DND-41 (cell line): ENCODE data around the gene CEP55.

Experiments used
- ATAC-seq: fragments of 200-7000 bp; cut with Tn5 transposase; 3 replicates; pipeline ENCODE4 v1.9.1; 2021; ENCODE audit warnings: low read depth; ENCODE audit not compliant: insufficient read depth
- DNase-seq: peaks from one replicate; pipeline ENCODE4 v3.0.0-alpha.2; 2020
- H2AFZ ChIP-seq: 2 replicates; pipeline ENCODE4 v1.6.0; 2012; ENCODE audit warnings: low read depth, low read length
- H3K27ac ChIP-seq: 2 replicates; pipeline ENCODE4 v1.5.1; 2012; ENCODE audit warnings: low read length, inconsistent platforms
- H3K27me3 ChIP-seq: fragments of 200-600 bp; sonication (generic); 2 replicates; pipeline ENCODE4 v1.6.0; 2012; ENCODE audit warnings: low read length, mild to moderate bottlenecking, inconsistent platforms; ENCODE audit not compliant: insufficient read depth, poor library complexity
- H3K36me3 ChIP-seq: 2 replicates; pipeline ENCODE4 v1.5.1; 2012; ENCODE audit warnings: low read length, inconsistent platforms; ENCODE audit not compliant: insufficient read depth
- H3K4me1 ChIP-seq: 2 replicates; pipeline ENCODE4 v1.5.1; 2012; ENCODE audit warnings: mild to moderate bottlenecking, low read length; ENCODE audit not compliant: insufficient read depth
- H3K4me2 ChIP-seq: 2 replicates; pipeline ENCODE4 v1.6.0; 2012; ENCODE audit warnings: mild to moderate bottlenecking, moderate library complexity, low read length, inconsistent platforms; ENCODE audit not compliant: insufficient read depth
- H3K4me3 ChIP-seq, 2 experiments: fragments of 200-600 bp in 1 of 2; shearing (Covaris generic) in 1 of 2; 2 replicates each; pipeline ENCODE4 v1.5.1; 2012 to 2016; ENCODE audit warnings: inconsistent platforms in 2 of 2, low read length in 2 of 2, mild to moderate bottlenecking in 2 of 2, low read depth in 1 of 2, moderate library complexity in 1 of 2
- H3K79me2 ChIP-seq: 2 replicates; pipeline ENCODE4 v1.6.0; 2012; ENCODE audit warnings: low read length, inconsistent platforms; ENCODE audit not compliant: insufficient read depth
- H3K9ac ChIP-seq: 2 replicates; pipeline ENCODE4 v1.6.0; 2012; ENCODE audit warnings: low read depth, mild to moderate bottlenecking, inconsistent platforms, low read length, moderate library complexity
- H3K9me3 ChIP-seq: 2 replicates; pipeline ENCODE4 v1.5.1; 2012; ENCODE audit warnings: low read length, moderate library complexity, mild to moderate bottlenecking, inconsistent platforms; ENCODE audit not compliant: insufficient read depth, severe bottlenecking
- H4K20me1 ChIP-seq: 2 replicates; pipeline ENCODE4 v1.6.0; 2012; ENCODE audit warnings: low read length; ENCODE audit not compliant: insufficient read depth
- EZH2 ChIP-seq: IDR thresholded peaks from 3 replicates; pipeline ENCODE4 v1.6.1; 2012; ENCODE audit warnings: borderline replicate concordance, low read depth, mild to moderate bottlenecking, moderate library complexity, low read length, inconsistent platforms; ENCODE audit not compliant: severe bottlenecking
- TF ChIP-seq, protein P1 (sequence below): IDR thresholded peaks from 2 replicates; pipeline ENCODE4 v1.5.1; 2012; ENCODE audit warnings: borderline replicate concordance, low read length, moderate library complexity, mild to moderate bottlenecking; ENCODE audit not compliant: poor library complexity, severe bottlenecking; ENCODE audit errors: extremely low read depth

Gene CEP55

GRCh38 chr10:93553482-93554315 is 57.3 kb downstream of the CEP55 start:
- H3K27ac ChIP-seq = no peak overlapping the region
- DNase-seq (no peak), ATAC-seq (no peak)
- H2AFZ ChIP-seq = no peak overlapping the region
- no peaks in the 10 kb centered on the region for H3K4me1 ChIP-seq
- H4K20me1 ChIP-seq = no peaks in the 10 kb centered on the region
- TF ChIP-seq EZH2 = no peak
- TF ChIP-seq, protein P1, sequence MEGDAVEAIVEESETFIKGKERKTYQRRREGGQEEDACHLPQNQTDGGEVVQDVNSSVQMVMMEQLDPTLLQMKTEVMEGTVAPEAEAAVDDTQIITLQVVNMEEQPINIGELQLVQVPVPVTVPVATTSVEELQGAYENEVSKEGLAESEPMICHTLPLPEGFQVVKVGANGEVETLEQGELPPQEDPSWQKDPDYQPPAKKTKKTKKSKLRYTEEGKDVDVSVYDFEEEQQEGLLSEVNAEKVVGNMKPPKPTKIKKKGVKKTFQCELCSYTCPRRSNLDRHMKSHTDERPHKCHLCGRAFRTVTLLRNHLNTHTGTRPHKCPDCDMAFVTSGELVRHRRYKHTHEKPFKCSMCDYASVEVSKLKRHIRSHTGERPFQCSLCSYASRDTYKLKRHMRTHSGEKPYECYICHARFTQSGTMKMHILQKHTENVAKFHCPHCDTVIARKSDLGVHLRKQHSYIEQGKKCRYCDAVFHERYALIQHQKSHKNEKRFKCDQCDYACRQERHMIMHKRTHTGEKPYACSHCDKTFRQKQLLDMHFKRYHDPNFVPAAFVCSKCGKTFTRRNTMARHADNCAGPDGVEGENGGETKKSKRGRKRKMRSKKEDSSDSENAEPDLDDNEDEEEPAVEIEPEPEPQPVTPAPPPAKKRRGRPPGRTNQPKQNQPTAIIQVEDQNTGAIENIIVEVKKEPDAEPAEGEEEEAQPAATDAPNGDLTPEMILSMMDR = no peak
- H3K27me3 ChIP-seq = no peaks in the 10 kb centered on the region
- no peaks in the 10 kb centered on the region for H3K79me2 ChIP-seq
- no peaks in the 10 kb centered on the region for H3K9me3 ChIP-seq
- H3K36me3 ChIP-seq = no peaks in the 10 kb centered on the region
- H3K9ac ChIP-seq = no peak overlapping the region
- H3K4me2 ChIP-seq = no peak overlapping the region
- no peak overlapping the region for H3K4me3 ChIP-seq

DNA sequence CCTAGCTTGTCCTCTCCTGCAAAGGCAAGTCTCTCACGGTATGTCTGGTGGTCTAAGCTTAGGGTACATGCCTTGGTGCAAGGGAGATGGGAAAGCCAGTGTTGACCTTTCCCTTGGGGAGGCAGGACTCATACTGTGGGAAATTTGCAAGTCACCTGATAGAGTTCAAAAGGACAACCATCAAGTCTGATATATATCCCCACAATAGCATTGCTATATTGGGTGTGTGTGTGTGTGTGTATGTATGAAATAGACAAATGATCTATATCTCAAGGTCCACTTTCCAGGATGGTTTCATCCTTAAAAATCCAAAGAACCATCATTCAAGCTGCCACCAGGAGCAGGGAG is 57.9 kb downstream of the CEP55 start:
- H2AFZ ChIP-seq = no peak overlapping the region
- no peaks in the 10 kb centered on the region for H3K36me3 ChIP-seq
- no peaks in the 10 kb centered on the region for H3K79me2 ChIP-seq
- H3K27me3 ChIP-seq = no peaks in the 10 kb centered on the region
- no peaks in the 10 kb centered on the region for H4K20me1 ChIP-seq
- no peaks in the 10 kb centered on the region for H3K9me3 ChIP-seq
- DNase-seq (no peak), ATAC-seq (no peak)
- no peak for TF ChIP-seq EZH2
- TF ChIP-seq, protein P1 = no peak
- H3K4me2 ChIP-seq = no peak overlapping the region
- no peak overlapping the region for H3K4me3 ChIP-seq
- H3K4me1 ChIP-seq = no peaks in the 10 kb centered on the region
- no peak overlapping the region for H3K9ac ChIP-seq
- H3K27ac ChIP-seq = no peak overlapping the region

DNA sequence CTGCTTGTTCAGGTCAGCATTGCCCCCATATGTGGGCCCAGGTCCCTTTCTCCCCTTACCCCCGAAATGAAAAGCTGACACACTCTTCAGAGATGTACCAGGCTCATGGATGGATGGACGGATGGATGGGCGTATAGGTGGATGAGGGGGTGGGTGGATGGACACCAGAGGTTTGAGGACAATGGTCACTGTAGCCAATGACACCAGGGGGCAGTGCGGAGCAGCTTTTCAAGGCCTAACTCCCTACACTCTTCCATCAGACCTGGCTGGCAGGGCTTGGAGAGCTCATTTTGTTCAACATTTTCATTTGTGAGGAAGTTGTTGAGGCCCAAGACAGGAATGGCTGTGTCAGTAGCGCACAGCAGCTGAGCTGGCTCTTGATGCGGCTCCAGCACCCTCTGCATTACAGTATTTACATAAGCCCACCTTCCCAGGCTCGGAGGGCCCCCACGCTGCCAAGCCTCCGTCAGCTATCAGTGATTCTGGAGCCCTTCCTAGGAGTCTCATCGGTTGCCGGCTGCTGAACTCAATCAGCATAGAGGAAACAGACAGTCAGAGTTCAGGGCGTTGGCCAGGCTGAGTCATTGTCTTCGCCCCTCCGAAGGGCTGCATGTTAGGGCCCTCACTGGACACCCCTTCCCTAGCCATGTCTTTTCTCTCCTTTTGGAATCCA is 58.5 kb downstream of the CEP55 start:
- Histone ChIP-seq H3K9me3 (no peaks in the 10 kb centered on the region), H3K36me3 (no peaks in the 10 kb centered on the region), H3K4me1 (no peaks in the 10 kb centered on the region), H3K4me3 (no peak overlapping the region), H4K20me1 (no peaks in the 10 kb centered on the region), H3K79me2 (no peaks in the 10 kb centered on the region), H3K4me2 (no peak overlapping the region), H2AFZ (no peak overlapping the region), H3K27ac (no peak overlapping the region), H3K9ac (no peak overlapping the region), H3K27me3 (no peaks in the 10 kb centered on the region)
- TF ChIP-seq EZH2 = no peak
- TF ChIP-seq, protein P1 = peak; percentile 73
- ATAC-seq (peak; percentile 62; the same call in 2 of the 3 replicates), DNase-seq (peak; percentile 25)
